BJ (cell line): ENCODE data around the gene NXPE3. TPM values are rescaled to one million over a fixed set of nuclear protein-coding genes. Genes with fewer than 3 reads are reported as not detected.
A peak's percentile ranks its signal among the peaks of the same experiment; 100 is the strongest.

Source experiments
- CTCF ChIA-PET: fragments of 350-600 bp; formaldehyde crosslinking; extraction: SDS; loops from one replicate; lab custom pipeline; 2021; ENCODE audit warnings: antibody characterized with exemption, inconsistent platforms; lab: Yijun Ruan, JAX
- POLR2A ChIA-PET: fragments of 300-600 bp; sonication (Branson Sonifier 250); formaldehyde crosslinking; extraction: SDS; loops from one replicate; lab custom pipeline; 2021; ENCODE audit warnings: antibody characterized with exemption; lab: Charles Lee
- DNase-seq: peaks from one replicate; pipeline ENCODE4 v3.0.0-alpha.2; 2011; ENCODE audit warnings: low read depth
- H3K27me3 ChIP-seq: 2 replicates; pipeline ENCODE4 v1.6.0; 2011; ENCODE audit warnings: low read length; ENCODE audit not compliant: control insufficient read depth, insufficient read depth
- H3K36me3 ChIP-seq: 2 replicates; pipeline ENCODE4 v1.5.1; 2011; ENCODE audit warnings: low read length; ENCODE audit not compliant: control insufficient read depth, insufficient read depth
- H3K4me3 ChIP-seq: 2 replicates; pipeline ENCODE4 v1.5.1; 2011; ENCODE audit warnings: low read depth, mild to moderate bottlenecking, control low read depth, low read length
- CTCF ChIP-seq: IDR thresholded peaks from 2 replicates; pipeline ENCODE4 v1.5.1; 2011; ENCODE audit warnings: low read depth, mild to moderate bottlenecking, control low read depth, inconsistent platforms, low read length, moderate library complexity; ENCODE audit not compliant: insufficient read depth
- polyA plus RNA-seq: library from polyadenylated mRNA; depleted of rRNA; stranded (reverse); fragments of >200 nt; gene quantifications from 2 replicates; pipeline ENCODE4 v1.2.3, GENCODE V29; 2011

The NXPE3 gene
- polyA plus RNA-seq, 1 experiment: 30.3 TPM

- Histone ChIP-seq H3K36me3 (no peaks in the 10 kb centered on the region), H3K27me3 (no peaks in the 10 kb centered on the region), H3K4me3 (peak overlapping the region; percentile 44)
- TF ChIP-seq CTCF: no peak
- POLR2A ChIA-PET: no interaction called here
- DNase-seq: no peak
- CTCF ChIA-PET: interaction anchor here (1.0 to 1.1 kb wide), 2 partner anchors 11 to 395 kb away, joined by 3 to 5 read pairs; no protein-coding TSS in a partner anchor
These were observed 49.9 kb downstream of the NXPE3 start for GRCh38 chr3:101828691-101829436.

- CTCF ChIA-PET: interaction anchor here (1.0 to 1.1 kb wide), 3 partner anchors 10 to 395 kb away, joined by 3 to 5 read pairs (median 3); no protein-coding TSS in a partner anchor
- DNase-seq: no peak
- POLR2A ChIA-PET: no interaction called here
- Histone ChIP-seq H3K4me3 (no peak overlapping the region), H3K27me3 (no peaks in the 10 kb centered on the region), H3K36me3 (no peaks in the 10 kb centered on the region)
- no peak for TF ChIP-seq CTCF
These were observed 50.4 kb downstream of the NXPE3 start for GRCh38 chr3:101829437-101829830.

GRCh38 chr3:101829874-101830273 lies 50.9 kb downstream of the NXPE3 start:
- H3K27me3 ChIP-seq: no peaks in the 10 kb centered on the region
- H3K36me3 ChIP-seq: no peaks in the 10 kb centered on the region
- no peak overlapping the region for H3K4me3 ChIP-seq
- CTCF ChIA-PET: interaction anchor here (1.0 to 1.1 kb wide), 3 partner anchors 10 to 394 kb away, joined by 3 to 5 read pairs (median 3); no protein-coding TSS in a partner anchor
- POLR2A ChIA-PET: no interaction called here
- TF ChIP-seq CTCF: no peak
- DNase-seq: no peak

- TF ChIP-seq CTCF: no peak
- no peaks in the 10 kb centered on the region for H3K27me3 ChIP-seq
- CTCF ChIA-PET: no interaction called here
- POLR2A ChIA-PET: no interaction called here
- no peak overlapping the region for H3K4me3 ChIP-seq
- no peaks in the 10 kb centered on the region for H3K36me3 ChIP-seq
- no peak for DNase-seq
These were observed 54.5 kb downstream of the NXPE3 start for GRCh38 chr3:101833446-101833974.

GRCh38 chr3:101835676-101836075 lies 56.7 kb downstream of the NXPE3 start:
- DNase-seq: no peak
- Histone ChIP-seq H3K27me3 (no peaks in the 10 kb centered on the region), H3K4me3 (no peak overlapping the region), H3K36me3 (no peaks in the 10 kb centered on the region)
- ChIA-PET POLR2A (interaction anchor here (0.6 kb wide), 1 partner anchor 55 kb away, joined by 3 read pairs; no protein-coding TSS in a partner anchor), CTCF (no interaction called here)
- no peak for TF ChIP-seq CTCF
